AG08396 (cell line): ENCODE results near the gene LIMK2.
"Not testable (repeated sequence)": the region's sequence is repeated elsewhere in the genome, so short reads cannot be mapped to it uniquely, and the experiment has no call there.

ENCODE experiments used
- DNase-seq: peaks from one replicate; pipeline ENCODE4 v3.0.0; 2012; ENCODE audit warnings: low spot score, mixed read lengths

The LIMK2 gene

DNA sequence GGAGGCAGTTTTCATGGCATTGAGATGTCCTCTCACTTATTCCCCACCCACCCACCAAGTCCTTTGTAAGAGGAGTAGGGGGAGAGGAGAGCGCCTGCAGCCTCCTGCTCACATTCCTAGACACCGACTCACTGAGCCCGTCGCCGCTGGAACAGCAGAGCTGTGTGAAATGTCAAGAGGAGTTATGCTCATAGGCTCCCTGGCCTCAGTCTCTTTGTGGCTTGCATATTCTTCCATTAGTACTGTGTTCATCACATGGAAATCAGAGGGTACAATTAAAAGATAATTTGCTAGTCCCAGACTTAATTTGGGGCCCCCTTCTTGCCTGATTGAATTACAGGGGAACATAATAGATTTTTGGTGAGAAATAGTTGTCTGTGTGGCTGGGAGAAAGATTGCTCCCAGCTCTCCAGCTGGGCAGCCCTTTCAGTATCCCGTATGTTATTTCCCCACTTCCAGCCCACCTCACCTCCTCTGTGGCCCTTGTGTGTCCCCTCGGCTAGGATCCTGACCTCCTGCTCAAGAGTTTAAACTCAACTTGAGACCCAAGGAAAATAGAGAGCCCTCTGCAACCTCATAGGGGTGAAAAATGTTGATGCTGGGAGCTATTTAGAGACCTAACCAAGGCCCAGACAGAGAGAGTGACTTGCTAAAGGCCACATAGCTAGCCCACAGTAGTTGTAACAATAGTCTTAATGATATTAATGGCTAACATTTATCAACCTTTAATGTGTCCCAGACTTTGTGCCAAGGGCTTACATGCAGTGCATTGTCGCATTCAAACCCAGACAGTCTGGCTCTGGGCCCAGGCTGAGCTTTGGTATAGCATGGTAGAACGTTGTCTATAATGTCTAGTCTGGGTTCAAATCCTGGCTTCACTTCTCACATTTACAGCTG, 32.2 kb downstream of the LIMK2 start:
- DNase-seq = peak; percentile 81

DNA sequence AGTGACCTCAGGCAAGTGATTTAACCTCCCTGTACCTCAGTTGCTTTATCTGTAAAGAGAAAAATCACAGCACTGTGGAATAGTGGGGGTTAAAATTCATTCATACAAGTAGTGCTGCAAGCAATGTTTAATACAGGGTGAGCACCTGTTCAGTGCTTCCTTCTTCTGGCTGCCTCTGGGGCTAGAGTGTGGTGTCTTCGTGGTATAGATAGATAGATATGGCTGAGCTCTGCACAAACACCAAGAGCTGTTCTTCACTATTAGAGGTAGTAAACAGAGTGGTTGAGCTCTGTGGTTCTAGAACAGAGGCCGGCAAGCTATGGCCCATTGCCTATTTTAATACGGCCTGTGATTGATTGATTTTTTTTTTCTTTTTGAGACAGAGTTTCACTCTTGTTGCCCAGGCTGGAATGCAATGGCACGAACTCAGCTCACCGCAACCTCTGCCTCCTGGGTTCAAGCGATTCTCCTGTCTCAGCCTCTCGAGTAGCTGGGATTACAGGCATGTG, 32.9 kb downstream of the LIMK2 start:
- no peak for DNase-seq

DNA sequence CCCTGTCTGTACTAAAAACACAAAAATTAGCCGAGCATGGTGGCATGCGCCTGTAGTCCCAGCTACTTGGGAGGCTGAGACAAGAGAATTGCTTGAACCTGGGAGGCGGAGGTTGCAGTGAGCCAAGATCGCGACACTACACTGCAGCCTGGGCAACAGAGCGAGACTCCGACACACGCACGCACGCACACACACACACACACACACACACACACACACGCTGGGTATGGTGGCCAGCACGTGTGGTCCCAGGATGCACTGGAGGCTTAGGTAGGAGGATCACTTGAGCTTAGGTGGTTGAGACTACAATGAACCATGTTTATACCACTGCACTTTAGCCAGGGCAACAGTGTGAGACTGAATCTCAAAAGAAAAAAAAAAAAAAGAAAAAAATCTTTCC, 33.9 kb downstream of the LIMK2 start:
- not testable (repeated sequence) for DNase-seq

DNA sequence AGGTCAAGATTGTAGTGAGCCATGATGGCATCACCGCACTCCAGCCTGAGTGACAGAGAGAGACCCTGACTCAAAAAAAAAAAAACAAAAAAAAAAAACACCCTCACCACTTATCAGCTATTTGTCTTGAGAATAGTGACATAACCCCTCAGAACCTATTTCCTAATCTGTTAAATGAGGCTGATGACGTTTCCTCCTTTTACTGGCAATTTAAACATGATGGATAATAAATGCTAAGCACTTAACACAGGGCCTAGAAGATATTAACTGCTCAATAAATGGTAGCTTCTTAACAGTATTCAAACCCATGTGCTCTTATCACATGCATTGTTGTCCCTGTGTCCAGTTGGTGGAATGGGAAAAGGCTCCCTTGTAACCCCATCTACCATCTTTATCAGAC, 34.6 kb downstream of the LIMK2 start:
- DNase-seq = no peak

DNA sequence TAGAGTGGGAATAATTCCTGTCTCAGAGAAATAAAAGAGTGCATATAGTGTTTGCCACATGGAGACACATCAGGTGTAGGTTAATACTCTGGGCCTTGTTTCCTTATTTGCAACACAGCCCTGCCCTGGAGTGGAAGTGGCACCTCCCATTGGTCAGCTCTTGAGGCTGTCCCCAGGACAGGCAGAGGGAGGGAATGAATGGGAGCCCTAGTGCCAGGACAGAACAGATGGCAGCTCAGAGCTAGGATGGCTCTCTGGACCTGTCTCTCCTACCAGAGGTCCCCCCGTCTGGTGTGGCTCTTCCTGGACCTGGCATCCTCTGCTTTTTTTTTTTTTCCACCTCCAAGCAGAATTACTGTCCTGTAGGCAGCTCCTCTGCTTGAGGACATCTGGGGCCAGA, 35.6 kb downstream of the LIMK2 start:
- DNase-seq = peak; percentile 17

DNA sequence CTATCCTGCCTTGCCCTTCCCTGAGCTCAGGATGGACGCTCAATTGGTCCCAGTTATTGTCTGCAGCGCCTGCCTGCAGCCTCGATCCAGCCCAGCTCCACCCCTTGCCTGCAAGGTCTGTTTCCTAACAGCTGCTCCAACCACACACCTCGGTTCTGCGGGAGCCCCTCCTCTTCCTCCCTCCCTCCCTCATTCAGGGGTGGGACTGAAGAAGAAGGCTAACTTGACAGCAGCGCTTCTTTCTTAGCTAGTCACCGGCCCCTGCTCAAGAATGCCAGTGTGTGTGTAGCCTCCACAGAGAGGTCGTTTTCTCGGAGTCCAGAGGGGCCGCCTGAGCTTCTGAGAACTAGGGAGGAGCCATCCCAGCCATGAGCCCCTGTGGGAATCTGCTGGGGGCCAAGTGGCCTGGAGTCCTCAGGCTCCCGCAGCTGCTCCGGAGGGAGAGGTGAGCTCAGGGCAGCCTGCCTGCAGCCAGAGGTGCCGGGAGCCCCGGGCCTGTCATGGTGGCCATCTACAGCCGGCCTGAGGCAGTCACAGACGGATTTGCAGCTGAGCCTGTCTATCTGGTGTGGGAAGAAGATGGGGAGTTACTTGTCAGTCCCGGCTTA, 36.1 kb downstream of the LIMK2 start:
- DNase-seq = peak; percentile 88

DNA sequence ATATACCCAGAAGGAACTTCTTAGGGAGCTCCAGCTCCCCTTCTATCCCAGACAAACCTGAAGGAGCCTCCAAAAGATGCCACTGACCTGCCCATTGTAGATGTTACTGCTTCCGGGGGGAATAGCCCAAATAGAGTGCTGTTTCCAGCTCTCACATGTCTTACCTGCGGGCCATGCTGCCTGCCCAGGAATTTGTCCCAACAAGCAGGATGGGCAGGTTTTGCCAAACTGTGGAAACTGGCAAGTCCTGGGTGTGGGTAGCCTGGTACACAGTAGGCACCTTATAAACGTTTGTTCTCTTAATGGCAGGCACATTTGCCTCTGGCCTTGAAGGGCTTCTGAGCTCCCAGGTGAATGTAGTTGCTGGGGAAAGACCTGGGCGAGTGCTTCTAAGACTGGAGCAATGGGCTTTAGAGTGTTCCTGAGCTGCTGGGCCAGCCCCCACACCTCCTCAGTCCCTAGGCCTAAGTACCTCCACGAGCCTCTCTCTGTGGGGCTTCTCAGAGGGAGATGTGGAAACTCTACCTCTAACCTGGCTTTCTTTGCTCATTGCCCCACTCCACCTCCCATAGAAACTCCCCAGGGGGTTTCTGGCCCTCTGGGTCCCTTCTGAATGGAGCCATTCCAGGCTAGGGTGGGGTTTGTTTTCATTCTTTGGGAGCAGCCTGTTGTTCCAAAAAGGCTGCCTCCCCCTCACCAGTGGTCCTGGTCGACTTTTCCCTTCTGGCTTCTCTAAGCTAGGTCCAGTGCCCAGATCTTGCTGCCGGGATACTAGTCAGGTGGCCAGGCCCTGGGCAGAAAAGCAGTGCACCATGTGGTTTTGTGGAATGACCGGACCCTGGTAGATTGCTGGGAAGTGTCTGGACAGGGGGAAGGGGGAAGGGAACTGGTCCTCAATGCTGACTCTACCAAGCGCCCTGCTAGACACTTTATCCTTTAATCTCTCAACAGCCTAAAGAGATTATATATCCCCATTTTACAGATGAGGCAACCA, 37.2 kb downstream of the LIMK2 start:
- DNase-seq = no peak

DNA sequence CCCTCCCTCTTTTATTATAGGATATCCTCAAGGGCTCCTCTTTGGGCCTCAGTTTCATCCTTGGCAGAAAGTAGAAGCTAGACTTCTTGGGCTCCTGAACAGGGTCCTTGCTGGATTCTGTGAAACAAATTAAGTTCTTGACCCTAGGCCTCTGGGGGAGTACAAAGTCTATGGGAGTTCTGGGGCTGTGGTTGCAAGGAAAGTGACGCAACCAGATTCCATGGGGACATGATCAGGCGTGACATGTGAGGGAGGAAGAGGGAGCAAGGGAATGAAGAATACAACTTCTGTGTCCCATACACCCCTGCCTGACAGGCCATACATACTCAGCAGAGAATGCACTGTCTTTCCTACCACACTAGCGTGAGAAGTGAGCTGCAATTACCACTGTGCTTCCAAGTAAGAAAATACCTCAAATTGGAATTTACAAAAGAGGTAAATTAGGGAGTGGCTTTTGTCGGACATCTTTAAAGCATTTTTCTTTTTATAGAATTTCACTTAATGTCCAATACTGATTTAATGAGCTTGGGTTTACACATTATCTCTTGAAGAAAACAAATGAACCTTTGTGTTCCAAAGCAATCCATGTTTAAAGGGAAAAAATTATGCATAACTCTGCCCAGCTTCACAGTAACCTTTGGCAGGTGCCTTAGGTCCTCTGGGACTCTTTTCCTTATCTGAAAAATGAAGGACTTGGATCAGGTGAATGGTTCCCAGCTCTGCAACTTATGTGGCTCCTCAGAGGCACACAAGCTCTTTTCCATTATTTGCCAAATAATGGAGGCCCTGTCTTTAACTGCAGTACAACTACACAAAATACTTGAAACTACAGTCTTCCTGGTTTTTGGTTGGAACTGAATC, 38.9 kb downstream of the LIMK2 start:
- no peak for DNase-seq

DNA sequence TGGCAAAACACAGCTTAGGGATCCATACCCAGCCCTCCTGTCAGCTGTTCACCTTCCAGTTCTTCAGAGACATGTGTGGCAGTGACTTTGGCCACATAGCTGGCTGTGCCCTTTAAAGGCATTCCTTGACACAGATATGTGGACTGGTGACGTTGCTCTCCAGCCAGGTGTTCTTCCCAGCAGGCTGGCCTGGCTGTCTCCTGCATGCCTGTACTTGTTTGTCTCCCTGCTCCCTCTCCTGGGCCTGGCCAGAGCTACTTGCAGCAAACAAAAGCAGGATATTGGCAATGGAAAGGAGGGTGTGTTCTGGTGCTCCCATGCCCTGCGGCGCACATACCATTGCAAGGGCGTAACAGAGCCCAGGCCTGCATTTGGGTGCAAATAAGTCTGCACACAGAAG, 41.9 kb downstream of the LIMK2 start:
- no peak for DNase-seq

DNA sequence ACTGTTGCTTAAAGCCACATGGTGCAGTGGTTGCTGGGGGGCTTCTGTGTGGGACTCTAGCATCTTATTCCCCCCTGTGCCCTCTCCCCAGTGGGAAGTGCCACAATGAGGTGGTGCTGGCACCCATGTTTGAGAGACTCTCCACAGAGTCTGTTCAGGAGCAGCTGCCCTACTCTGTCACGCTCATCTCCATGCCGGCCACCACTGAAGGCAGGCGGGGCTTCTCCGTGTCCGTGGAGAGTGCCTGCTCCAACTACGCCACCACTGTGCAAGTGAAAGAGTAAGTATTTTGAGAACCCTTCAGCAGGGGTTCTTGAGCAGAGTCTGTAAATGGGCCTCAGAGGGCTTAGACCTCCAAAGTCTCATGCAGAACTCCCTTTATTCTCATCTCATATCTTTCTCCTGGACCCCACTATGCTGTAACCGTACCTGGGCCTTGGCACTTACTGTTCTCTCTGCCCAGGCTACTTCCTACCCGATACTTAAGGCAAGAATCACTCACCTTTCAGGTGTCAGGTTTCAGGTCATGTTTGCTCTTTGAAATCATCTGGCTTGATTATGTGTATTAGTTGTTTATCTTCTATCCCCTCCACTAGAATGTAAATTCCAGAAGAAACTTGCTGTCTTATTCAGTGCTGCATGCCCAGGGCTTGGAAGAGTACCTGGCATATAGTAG, 47.8 kb downstream of the LIMK2 start:
- no peak for DNase-seq

DNA sequence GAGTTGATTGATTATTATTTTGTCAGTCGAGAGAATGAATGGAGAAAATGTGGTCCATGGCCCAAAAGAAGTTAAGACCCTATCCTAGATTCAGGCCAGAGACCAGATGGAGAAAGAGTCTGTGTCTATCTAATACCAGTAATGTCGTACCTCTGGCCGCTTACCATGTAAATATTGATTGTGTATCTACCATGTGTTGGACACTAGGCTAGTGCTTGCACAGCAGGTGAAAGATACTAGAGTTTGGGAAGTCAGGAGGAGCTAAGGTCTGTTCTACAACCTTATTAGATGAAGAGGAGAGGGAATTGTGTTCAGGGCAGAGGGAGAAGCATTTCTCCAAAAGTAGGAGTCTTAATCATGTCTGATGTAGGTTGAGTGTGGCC, 48.4 kb downstream of the LIMK2 start:
- no peak for DNase-seq

DNA sequence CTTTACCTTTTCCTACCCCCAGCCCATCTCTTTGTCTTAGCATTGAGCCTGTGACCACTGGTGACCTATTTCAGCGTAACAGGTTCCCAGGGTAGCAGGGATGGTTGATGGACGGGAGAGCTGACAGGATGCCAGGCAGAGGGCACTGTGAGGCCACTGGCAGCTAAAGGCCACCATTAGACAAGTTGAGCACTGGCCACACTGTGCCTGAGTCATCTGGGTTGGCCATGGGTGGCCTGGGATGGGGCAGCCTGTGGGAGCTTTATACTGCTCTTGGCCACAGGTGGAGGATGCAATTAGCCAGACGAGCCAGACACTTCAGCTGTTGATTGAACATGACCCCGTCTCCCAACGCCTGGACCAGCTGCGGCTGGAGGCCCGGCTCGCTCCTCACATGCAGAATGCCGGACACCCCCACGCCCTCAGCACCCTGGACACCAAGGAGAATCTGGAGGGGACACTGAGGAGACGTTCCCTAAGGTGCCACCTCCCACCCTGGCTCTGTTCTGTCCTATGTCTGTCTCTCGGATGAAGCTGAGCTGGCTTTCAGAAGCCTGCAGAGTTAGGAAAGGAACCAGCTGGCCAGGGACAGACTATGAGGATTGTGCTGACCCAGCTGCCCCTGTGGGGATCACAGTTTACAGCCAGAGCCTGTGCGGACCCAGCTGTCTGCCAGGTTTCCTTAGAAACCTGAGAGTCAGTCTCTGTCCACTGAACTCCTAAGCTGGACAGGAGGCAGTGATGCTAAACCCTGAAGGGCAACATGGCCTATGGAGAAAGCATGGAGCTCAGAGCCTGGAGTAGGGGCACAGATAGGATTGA, 50.4 kb downstream of the LIMK2 start:
- no peak for DNase-seq

DNA sequence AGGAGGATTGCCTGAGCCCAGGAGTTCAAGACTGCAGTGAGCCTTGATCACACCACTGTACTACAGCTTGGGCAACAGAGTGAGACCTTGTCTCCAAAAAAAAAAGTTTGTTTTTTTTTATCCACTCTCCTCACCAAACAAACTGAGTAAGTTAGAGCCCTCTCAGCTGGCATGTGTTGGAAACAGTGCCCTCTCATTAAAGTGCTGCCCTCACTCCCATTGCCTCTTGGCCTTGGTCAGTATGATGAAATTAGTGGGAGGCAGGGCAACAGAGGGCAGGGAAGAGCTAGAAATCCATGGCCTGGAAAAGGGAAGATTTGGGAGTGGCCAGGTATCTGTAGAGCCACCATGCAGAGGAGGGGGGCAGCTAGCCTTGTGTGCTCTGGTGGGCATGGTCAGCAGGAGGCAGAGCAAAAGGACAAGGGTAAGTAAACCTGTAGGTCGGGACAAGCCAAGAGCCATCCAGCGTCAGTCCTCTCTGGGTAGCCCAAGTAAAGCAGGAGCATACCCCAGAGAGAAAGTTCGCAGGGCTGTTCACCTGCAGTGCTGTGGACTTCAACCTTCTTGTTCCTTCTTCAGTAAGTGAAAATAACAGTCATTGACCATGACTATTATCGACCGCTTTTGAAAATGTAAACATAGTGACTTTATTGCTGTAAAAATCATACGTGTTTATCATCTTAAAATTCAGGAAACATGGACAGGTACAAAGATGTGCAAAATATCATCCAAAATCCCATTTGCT, 52.0 kb downstream of the LIMK2 start:
- no peak for DNase-seq

DNA sequence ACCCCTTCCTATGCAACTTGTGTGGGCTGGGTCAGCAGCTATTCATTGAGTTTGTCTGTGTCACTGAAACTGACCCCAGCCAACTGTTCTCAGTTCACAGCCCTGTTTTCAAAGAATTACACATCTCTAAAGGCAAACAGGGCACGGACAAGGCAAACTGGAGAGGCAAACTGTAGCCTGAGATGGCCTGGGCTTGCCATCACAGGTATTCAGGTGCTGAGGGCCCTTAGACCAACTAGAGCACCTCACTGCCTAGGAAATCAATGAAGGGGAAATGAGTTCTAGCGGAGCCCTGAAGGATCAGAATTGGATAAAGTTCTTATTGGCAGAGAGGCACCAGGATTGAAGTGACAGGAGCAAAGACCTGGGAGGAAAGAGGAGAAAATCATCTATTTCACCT, 56.2 kb downstream of the LIMK2 start:
- DNase-seq = no peak

DNA sequence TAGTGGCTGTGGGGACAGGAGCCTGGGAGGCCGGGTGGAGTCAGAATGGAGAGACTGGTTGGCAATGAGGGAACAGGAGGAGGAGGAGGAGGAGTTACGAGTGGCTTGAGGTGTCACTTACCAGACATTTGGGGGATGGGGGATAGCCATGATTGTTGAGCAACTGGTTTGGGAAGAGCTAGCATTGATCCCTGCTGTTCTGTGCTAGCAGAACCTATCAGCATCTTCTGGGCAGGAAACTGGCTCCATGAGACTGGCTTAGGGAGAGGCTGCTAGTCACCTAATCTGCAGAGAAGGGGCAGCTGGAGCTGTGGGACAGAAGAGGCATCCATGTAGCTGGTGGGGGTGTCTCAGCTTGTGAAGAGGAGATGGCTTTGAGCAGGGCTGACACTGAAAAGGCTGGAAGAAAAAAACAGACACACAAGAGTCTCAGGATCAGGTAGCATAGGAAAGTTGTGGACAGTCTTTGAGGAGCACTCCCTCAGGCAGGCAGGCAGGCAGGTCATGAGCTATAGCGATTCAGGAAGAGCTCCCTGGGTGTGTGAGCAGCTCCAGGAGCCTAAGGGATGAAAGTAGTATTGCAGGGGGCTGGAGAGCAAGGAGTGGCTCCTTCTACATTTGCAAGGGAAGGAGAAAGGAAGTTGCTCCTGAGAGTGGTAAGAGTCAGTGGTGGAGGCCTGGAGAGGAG, 57.9 kb downstream of the LIMK2 start:
- DNase-seq = no peak

DNA sequence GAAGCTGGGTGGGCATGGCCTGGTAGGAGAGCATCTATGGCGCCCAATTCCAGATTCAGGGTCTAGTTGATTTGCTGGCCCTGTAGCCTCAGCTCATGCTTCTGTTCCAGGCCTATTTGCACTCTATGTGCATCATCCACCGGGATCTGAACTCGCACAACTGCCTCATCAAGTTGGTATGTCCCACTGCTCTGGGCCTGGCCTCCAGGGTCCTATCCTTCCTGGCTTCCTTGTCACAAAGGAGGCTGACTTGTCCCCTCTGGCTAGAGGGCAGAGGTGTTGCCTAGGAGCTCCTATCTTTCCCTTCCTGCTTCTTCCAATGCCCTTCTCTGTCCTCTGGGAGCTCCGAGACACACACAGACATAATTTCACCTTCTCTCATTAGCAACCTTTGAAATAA, 58.9 kb downstream of the LIMK2 start:
- DNase-seq = no peak

DNA sequence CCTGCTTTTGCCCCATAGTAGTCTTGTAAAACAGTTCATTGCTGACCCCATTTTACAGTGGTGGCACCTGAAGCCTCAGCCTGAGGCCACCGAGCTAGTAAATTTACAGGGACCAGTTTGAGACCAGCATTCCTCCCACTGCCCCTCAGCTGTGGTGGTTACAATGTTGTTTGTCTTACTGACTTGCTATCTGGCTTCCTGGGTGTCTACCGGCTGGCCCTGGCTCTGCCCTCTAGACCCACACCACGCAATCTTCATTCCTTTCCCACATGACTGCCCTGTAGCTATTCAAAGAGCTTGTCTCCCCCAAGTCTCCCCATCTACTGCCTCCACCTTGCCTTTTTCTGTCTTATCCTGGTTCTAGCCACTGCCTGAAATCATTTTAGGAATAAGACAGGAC, 59.4 kb downstream of the LIMK2 start:
- no peak for DNase-seq
